ENCODE results near the gene MYRFL.

MYRFL gene

GRCh38 chr12:69900720-69901131 is 75.7 kb downstream of the MYRFL start:
- peak; percentile 93 for DNase-seq

GRCh38 chr12:69901221-69901905 is 76.3 kb downstream of the MYRFL start:
- no peak for DNase-seq

GRCh38 chr12:69903548-69903947 is 78.5 kb downstream of the MYRFL start:
- no peak for DNase-seq

GRCh38 chr12:69904777-69905176 is 79.8 kb downstream of the MYRFL start:
- no peak for DNase-seq

GRCh38 chr12:69905801-69906200 is 80.8 kb downstream of the MYRFL start:
- DNase-seq: no peak

GRCh38 chr12:69906411-69907216 is 81.6 kb downstream of the MYRFL start:
- DNase-seq: peak; percentile 10

GRCh38 chr12:69908203-69908602 is 83.2 kb downstream of the MYRFL start:
- no peak for DNase-seq

GRCh38 chr12:69910694-69911093 is 85.7 kb downstream of the MYRFL start:
- DNase-seq: peak; percentile 62

- DNase-seq: no peak
Observed at GRCh38 chr12:69913526-69913925, 88.5 kb downstream of the MYRFL start.

GRCh38 chr12:69915964-69916363 is 90.9 kb downstream of the MYRFL start:
- no peak for DNase-seq

- peak; percentile 49 for DNase-seq
Observed at GRCh38 chr12:69916544-69917235, 91.7 kb downstream of the MYRFL start.

GRCh38 chr12:69918287-69918686 is 93.3 kb downstream of the MYRFL start:
- DNase-seq: no peak

GRCh38 chr12:69919495-69919894 is 94.5 kb downstream of the MYRFL start:
- DNase-seq: peak; percentile 29

- peak; percentile 17 for DNase-seq
Observed at GRCh38 chr12:69921831-69922230, 96.8 kb downstream of the MYRFL start.

- DNase-seq: no peak
Observed at GRCh38 chr12:69922999-69923398, 98.0 kb downstream of the MYRFL start.

GRCh38 chr12:69925291-69925690 is 100.3 kb downstream of the MYRFL start:
- DNase-seq: no peak

- DNase-seq: no peak
Observed at GRCh38 chr12:69927164-69927563, 102.1 kb downstream of the MYRFL start.

- no peak for DNase-seq
Observed at GRCh38 chr12:69929125-69929524, 104.1 kb downstream of the MYRFL start.

- no peak for DNase-seq
Observed at GRCh38 chr12:69929531-69929930, 104.5 kb downstream of the MYRFL start.

- DNase-seq: no peak
Observed at GRCh38 chr12:69931569-69931968, 106.5 kb downstream of the MYRFL start.

- no peak for DNase-seq
Observed at GRCh38 chr12:69932154-69932553, 107.1 kb downstream of the MYRFL start.

- DNase-seq: peak; percentile 56
Observed at GRCh38 chr12:69932676-69933552, 107.9 kb downstream of the MYRFL start.

GRCh38 chr12:69934011-69934410 is 109.0 kb downstream of the MYRFL start:
- DNase-seq: no peak

All from DMS53 (cell line).